Activated CD4-positive, alpha-beta T cell treated with anti-CD3 and anti-CD28 coated beads, Interleukin-2, amount 50 U/mL, for 24 hours (primary cell): ENCODE data around the gene AGO1.

ENCODE experiments used
- DNase-seq, 2 donors: peaks; one replicate each; pipeline ENCODE4 v3.0.0-alpha.2; 2020; ENCODE audit warnings: low read depth in 1 of 2, low spot score in 1 of 2

Gene AGO1

GRCh38 chr1:35882945-35883634 is at the start of gene AGO1:
Gene AGO1 (plus strand): TSS chr1:35883209. CDS start chr1:35883422, 213 bp downstream.
- peak; percentile 95 for DNase-seq

- DNase-seq: no peak
Measured at GRCh38 chr1:35833395-35833794, 49.6 kb upstream of the AGO1 start.

- no peak for DNase-seq
Measured at GRCh38 chr1:35834218-35834617, 48.8 kb upstream of the AGO1 start.

- DNase-seq: no peak
Measured at GRCh38 chr1:35835398-35835797, 47.6 kb upstream of the AGO1 start.

- DNase-seq: no peak
Measured at GRCh38 chr1:35836734-35837133, 46.3 kb upstream of the AGO1 start.

GRCh38 chr1:35838693-35839245 is 44.2 kb upstream of the AGO1 start:
- DNase-seq: no peak

- no peak for DNase-seq
Measured at GRCh38 chr1:35844826-35845225, 38.2 kb upstream of the AGO1 start.

- no peak for DNase-seq
Measured at GRCh38 chr1:35845766-35846165, 37.2 kb upstream of the AGO1 start.

- DNase-seq: no peak
Measured at GRCh38 chr1:35847935-35848565, 35.0 kb upstream of the AGO1 start.

GRCh38 chr1:35850051-35850450 is 33.0 kb upstream of the AGO1 start:
- no peak for DNase-seq

GRCh38 chr1:35850716-35851115 is 32.3 kb upstream of the AGO1 start:
- no peak for DNase-seq

- DNase-seq: no peak
Measured at GRCh38 chr1:35851132-35851869, 31.7 kb upstream of the AGO1 start.

- no peak for DNase-seq
Measured at GRCh38 chr1:35852241-35852640, 30.8 kb upstream of the AGO1 start.

- no peak for DNase-seq
Measured at GRCh38 chr1:35854989-35855700, 27.9 kb upstream of the AGO1 start.

- DNase-seq: no peak
Measured at GRCh38 chr1:35856964-35857363, 26.0 kb upstream of the AGO1 start.

GRCh38 chr1:35857830-35858229 is 25.2 kb upstream of the AGO1 start:
- no peak for DNase-seq

- no peak for DNase-seq
Measured at GRCh38 chr1:35860696-35861095, 22.3 kb upstream of the AGO1 start.

GRCh38 chr1:35863136-35863535 is 19.9 kb upstream of the AGO1 start:
- no peak for DNase-seq

GRCh38 chr1:35863881-35864625 is 19.0 kb upstream of the AGO1 start:
- DNase-seq: no peak

GRCh38 chr1:35864813-35865212 is 18.2 kb upstream of the AGO1 start:
- no peak for DNase-seq

GRCh38 chr1:35866991-35867390 is 16.0 kb upstream of the AGO1 start:
- DNase-seq: no peak
